Measurements from ENCODE around the gene LRRC7.

Gene LRRC7

GRCh38 chr1:69527273-69527672, 40.4 kb upstream of the LRRC7 start:
- Histone ChIP-seq H3K36me3 (replicated peaks; ENCODE audit: insufficient read depth, low read length) (no peaks in the 10 kb centered on the region), H3K27me3 (replicated peaks; ENCODE audit: insufficient read depth, low read length) (no peaks in the 10 kb centered on the region), H3K27ac (ENCODE audit: low read length) (no peak overlapping the region), H3K9me2 (replicated peaks; ENCODE audit: insufficient read depth, low read length) (no peaks in the 10 kb centered on the region), H4K20me1 (ENCODE audit: insufficient read depth, low read length) (no peaks in the 10 kb centered on the region), H2AFZ (ENCODE audit: low read length) (no peak overlapping the region), H3K9me3 (replicated peaks; ENCODE audit: insufficient read depth, low read length) (no peaks in the 10 kb centered on the region), H3K9ac (ENCODE audit: low read length) (no peak overlapping the region), H3K4me1 (ENCODE audit: low read length) (no peaks in the 10 kb centered on the region), H3K4me3 (ENCODE audit: low read length) (no peak overlapping the region), H3K79me2 (ENCODE audit: low read length) (no peaks in the 10 kb centered on the region), H3K4me2 (ENCODE audit: low read depth, low read length) (no peak overlapping the region), H3F3A (ENCODE audit: insufficient read depth, low read length) (no peaks in the 10 kb centered on the region)
- no peak for TF ChIP-seq EZH2 (optimal IDR thresholded peaks at IDR 0.05; ENCODE audit: low read depth, low read length)
- no peak for TF ChIP-seq EZH2phosphoT487 (IDR thresholded peaks at IDR 0.05; ENCODE audit: low read length)
- DNase-seq, result no peak

- H2AFZ ChIP-seq (ENCODE audit: low read length), result no peak overlapping the region; the same call in 1 of the 2 replicates
- no peaks in the 10 kb centered on the region for H3K36me3 ChIP-seq (replicated peaks; ENCODE audit: insufficient read depth, low read length)
- TF ChIP-seq EZH2phosphoT487 (IDR thresholded peaks at IDR 0.05; ENCODE audit: low read length) (no peak), CTCF (IDR thresholded peaks at IDR 0.05; ENCODE audit: low read length) (no peak), EZH2 (optimal IDR thresholded peaks at IDR 0.05; ENCODE audit: low read depth, low read length) (no peak)
- H3K9me2 ChIP-seq (replicated peaks; ENCODE audit: insufficient read depth, low read length), result no peaks in the 10 kb centered on the region
- DNase-seq, result no peak
- H3K4me2 ChIP-seq (ENCODE audit: low read depth, low read length), result no peak overlapping the region
- no peaks in the 10 kb centered on the region for H3K4me1 ChIP-seq (ENCODE audit: low read length)
- no peaks in the 10 kb centered on the region for H3K9me3 ChIP-seq (replicated peaks; ENCODE audit: insufficient read depth, low read length)
- H3K79me2 ChIP-seq (ENCODE audit: low read length), result no peaks in the 10 kb centered on the region
- no peak overlapping the region for H3K27ac ChIP-seq (ENCODE audit: low read length)
- H3K9ac ChIP-seq (ENCODE audit: low read length), result no peak overlapping the region
- no peaks in the 10 kb centered on the region for H4K20me1 ChIP-seq (ENCODE audit: insufficient read depth, low read length)
- no peaks in the 10 kb centered on the region for H3K27me3 ChIP-seq (replicated peaks; ENCODE audit: insufficient read depth, low read length)
- H3K4me3 ChIP-seq (ENCODE audit: low read length), result no peak overlapping the region
- no peaks in the 10 kb centered on the region for H3F3A ChIP-seq (ENCODE audit: insufficient read depth, low read length)
These were observed 39.3 kb upstream of the LRRC7 start for GRCh38 chr1:69528376-69528775.

- no peaks in the 10 kb centered on the region for H3K27me3 ChIP-seq (replicated peaks; ENCODE audit: insufficient read depth, low read length)
- H3K9ac ChIP-seq (ENCODE audit: low read length), result no peak overlapping the region
- no peak overlapping the region for H2AFZ ChIP-seq (ENCODE audit: low read length)
- H4K20me1 ChIP-seq (ENCODE audit: insufficient read depth, low read length), result no peaks in the 10 kb centered on the region
- TF ChIP-seq CTCF (IDR thresholded peaks at IDR 0.05; ENCODE audit: low read length) (no peak), EZH2phosphoT487 (IDR thresholded peaks at IDR 0.05; ENCODE audit: low read length) (no peak), EZH2 (optimal IDR thresholded peaks at IDR 0.05; ENCODE audit: low read depth, low read length) (no peak)
- no peak for DNase-seq
- H3K4me1 ChIP-seq (ENCODE audit: low read length), result no peaks in the 10 kb centered on the region
- no peaks in the 10 kb centered on the region for H3K36me3 ChIP-seq (replicated peaks; ENCODE audit: insufficient read depth, low read length)
- H3K9me3 ChIP-seq (replicated peaks; ENCODE audit: insufficient read depth, low read length), result no peaks in the 10 kb centered on the region
- no peaks in the 10 kb centered on the region for H3K9me2 ChIP-seq (replicated peaks; ENCODE audit: insufficient read depth, low read length)
- H3K4me2 ChIP-seq (ENCODE audit: low read depth, low read length), result no peak overlapping the region
- no peaks in the 10 kb centered on the region for H3K79me2 ChIP-seq (ENCODE audit: low read length)
- no peak overlapping the region for H3K4me3 ChIP-seq (ENCODE audit: low read length)
- H3K27ac ChIP-seq (ENCODE audit: low read length), result no peak overlapping the region
- H3F3A ChIP-seq (ENCODE audit: insufficient read depth, low read length), result no peaks in the 10 kb centered on the region
These were observed 34.4 kb upstream of the LRRC7 start for GRCh38 chr1:69533343-69533742.

- H3K36me3 ChIP-seq (replicated peaks; ENCODE audit: insufficient read depth, low read length), result no peaks in the 10 kb centered on the region
- no peaks in the 10 kb centered on the region for H3K4me1 ChIP-seq (ENCODE audit: low read length)
- no peaks in the 10 kb centered on the region for H3K9me2 ChIP-seq (replicated peaks; ENCODE audit: insufficient read depth, low read length)
These were observed 32.9 kb upstream of the LRRC7 start for GRCh38 chr1:69534829-69535228.

More at GRCh38 chr1:69534829-69535228, 32.9 kb upstream of the LRRC7 start:
- no peaks in the 10 kb centered on the region for H3K79me2 ChIP-seq (ENCODE audit: low read length)
- H3K4me3 ChIP-seq (ENCODE audit: low read length), result no peak overlapping the region
- H3K27me3 ChIP-seq (replicated peaks; ENCODE audit: insufficient read depth, low read length), result no peaks in the 10 kb centered on the region
- H3K9me3 ChIP-seq (replicated peaks; ENCODE audit: insufficient read depth, low read length), result no peaks in the 10 kb centered on the region
- H2AFZ ChIP-seq (ENCODE audit: low read length), result no peak overlapping the region
- no peak for DNase-seq
- H3K4me2 ChIP-seq (ENCODE audit: low read depth, low read length), result no peak overlapping the region
- no peaks in the 10 kb centered on the region for H3F3A ChIP-seq (ENCODE audit: insufficient read depth, low read length)
- no peaks in the 10 kb centered on the region for H4K20me1 ChIP-seq (ENCODE audit: insufficient read depth, low read length)
- H3K27ac ChIP-seq (ENCODE audit: low read length), result no peak overlapping the region
- no peak for TF ChIP-seq EZH2phosphoT487 (IDR thresholded peaks at IDR 0.05; ENCODE audit: low read length)
- TF ChIP-seq EZH2 (optimal IDR thresholded peaks at IDR 0.05; ENCODE audit: low read depth, low read length), result no peak
- TF ChIP-seq CTCF (IDR thresholded peaks at IDR 0.05; ENCODE audit: low read length), result no peak
- no peak overlapping the region for H3K9ac ChIP-seq (ENCODE audit: low read length)
